HepG2 (cell line): Measurements from ENCODE around the gene USP25. TPM values are rescaled to one million over a fixed set of nuclear protein-coding genes. Genes with fewer than 3 reads are reported as not detected.

ENCODE experiments used
- ATAC-seq: fragments of 200-7000 bp; cut with Tn5 transposase; 3 replicates; pipeline ENCODE4 v1.9.1; 2020; ENCODE audit warnings: mild to moderate bottlenecking, moderate library complexity
- BruUV-seq: library from RNA; stranded (reverse); fragments of 400-500 nt; replicated peaks from 2 replicates; lab custom pipeline; 2021; lab: Mats Ljungman, UMichigan
- CTCF ChIA-PET: fragments of 300-600 bp; formaldehyde crosslinking; extraction: SDS; loops from one replicate; lab custom pipeline; 2021; ENCODE audit warnings: low total read pairs, inconsistent platforms, low intra/inter-chr PET ratio; lab: Yijun Ruan, JAX
- POLR2A ChIA-PET: fragments of 350-600 bp; sonication (Branson Sonifier 250); formaldehyde crosslinking; loops from one replicate; lab custom pipeline; 2020; ENCODE audit warnings: antibody characterized with exemption, inconsistent platforms; lab: Yijun Ruan, JAX
- DNase-seq: peaks from one replicate; pipeline ENCODE4 v3.0.0-alpha.2; 2015; ENCODE audit warnings: low spot score
- FAIRE-seq: peaks from 3 replicates; lab custom pipeline; 2011; peaks lifted over from hg19 to GRCh38; lab: Jason Lieb, UNC
- H2AFZ ChIP-seq: one replicate; pipeline ENCODE4 v1.6.1; 2011; ENCODE audit warnings: low read length, inconsistent platforms
- H3K27ac ChIP-seq: fragments of 300-600 bp; 3 replicates; pipeline ENCODE4 v1.8.0; 2011; ENCODE audit warnings: mixed run types, mild to moderate bottlenecking, mixed read lengths, low read length, inconsistent platforms; ENCODE audit not compliant: insufficient read depth; ENCODE audit errors: extremely low read length
- H3K27me3 ChIP-seq, 2 experiments: fragments of 200-600 bp in 1 of 2; 2 replicates in 1 of 2; 3 replicates in 1 of 2; pipeline versions ENCODE4 v1.6.0 to v1.8.0; 2011; ENCODE audit warnings: low read length in 2 of 2, mild to moderate bottlenecking in 2 of 2, moderate library complexity in 2 of 2, inconsistent platforms in 1 of 2; ENCODE audit not compliant: insufficient read depth in 2 of 2, control insufficient read depth in 1 of 2
- H3K36me3 ChIP-seq, 2 experiments: fragments of 200-600 bp in 1 of 2; replicated peaks in 1 of 2; 2 replicates in 1 of 2; 3 replicates in 1 of 2; pipeline versions ENCODE4 v1.5.1 to v1.8.0; 2011; ENCODE audit warnings: low read length in 2 of 2, inconsistent platforms in 1 of 2; ENCODE audit not compliant: insufficient read depth in 2 of 2, control insufficient read depth in 1 of 2
- H3K4me1 ChIP-seq: 2 replicates; pipeline ENCODE4 v1.5.1; 2012; ENCODE audit warnings: low read length, inconsistent platforms; ENCODE audit not compliant: insufficient read depth
- H3K4me2 ChIP-seq: 2 replicates; pipeline ENCODE4 v1.6.0; 2011; ENCODE audit warnings: low read depth, low read length, inconsistent platforms
- H3K4me3 ChIP-seq, 3 experiments: fragments of 200-600 bp in 1 of 3; sonication (generic), shearing (Covaris generic) in 1 of 3; replicated peaks in 1 of 3; 2 replicates each; pipeline ENCODE4 v1.5.1; 2011 to 2016; ENCODE audit warnings: low read length in 3 of 3, inconsistent platforms in 2 of 3, low read depth in 2 of 3, mild to moderate bottlenecking in 2 of 3, control low read depth in 1 of 3, mixed read lengths in 1 of 3; ENCODE audit not compliant: insufficient read depth in 1 of 3
- H3K79me2 ChIP-seq: one replicate; pipeline ENCODE4 v1.6.1; 2011; ENCODE audit warnings: low read length, inconsistent platforms; ENCODE audit not compliant: insufficient read depth
- H3K9ac ChIP-seq: 2 replicates; pipeline ENCODE4 v1.6.0; 2011; ENCODE audit warnings: mild to moderate bottlenecking, low read depth, low read length, inconsistent platforms; ENCODE audit not compliant: insufficient read depth
- H3K9me3 ChIP-seq: 2 replicates; pipeline ENCODE4 v1.5.1; 2012; ENCODE audit warnings: mild to moderate bottlenecking, low read length
- H4K20me1 ChIP-seq: 2 replicates; pipeline ENCODE4 v1.6.0; 2011; ENCODE audit warnings: inconsistent platforms, mild to moderate bottlenecking, low read length, moderate library complexity; ENCODE audit not compliant: insufficient read depth
- GABPA ChIP-seq, 2 experiments: IDR thresholded peaks; 2 replicates each; pipeline ENCODE4 v1.6.1; 2011 to 2016; ENCODE audit warnings: low read depth in 2 of 2, low read length in 1 of 2, missing biosample characterization in 1 of 2, missing genetic modification characterization in 1 of 2
- KDM3A ChIP-seq: IDR thresholded peaks from 2 replicates; pipeline ENCODE4 v1.6.1; 2018; ENCODE audit warnings: low read depth, missing compliant biosample characterization
- MNT ChIP-seq: fragments of 450-650 bp; IDR thresholded peaks from 2 replicates; pipeline ENCODE4 v1.6.1; 2016
- NCOA1 ChIP-seq: sonication (generic); formaldehyde crosslinking; IDR thresholded peaks from 2 replicates; pipeline ENCODE4 v1.9.0; 2021; ENCODE audit warnings: missing genetic modification reagents
- POLR2AphosphoS2 ChIP-seq: IDR thresholded peaks from 2 replicates; pipeline ENCODE4 v1.6.1; 2011; ENCODE audit warnings: low read depth, low read length, improper control_type of control experiment
- RFX1 ChIP-seq: fragments of 450-650 bp; IDR thresholded peaks from 2 replicates; pipeline ENCODE4 v1.6.1; 2017
- SATB2 ChIP-seq: sonication (generic); formaldehyde crosslinking; IDR thresholded peaks from 2 replicates; pipeline ENCODE4 v1.5.0; 2020; ENCODE audit warnings: missing genetic modification reagents
- ZNF101 ChIP-seq: sonication (generic); formaldehyde crosslinking; IDR thresholded peaks from 2 replicates; pipeline ENCODE4 v1.4.0; 2020; ENCODE audit warnings: mild to moderate bottlenecking, low read depth, missing genetic modification reagents, borderline replicate concordance
- ZNF160 ChIP-seq: sonication (generic); formaldehyde crosslinking; IDR thresholded peaks from 2 replicates; pipeline ENCODE4 v1.8.0; 2022; ENCODE audit warnings: mild to moderate bottlenecking, inconsistent platforms, missing genetic modification reagents
- ZNF543 ChIP-seq: sonication (generic); formaldehyde crosslinking; IDR thresholded peaks from 2 replicates; pipeline ENCODE4 v1.4.0; 2020; ENCODE audit warnings: mild to moderate bottlenecking, missing genetic modification reagents
- ZNF549 ChIP-seq: sonication (generic); formaldehyde crosslinking; IDR thresholded peaks from 2 replicates; pipeline ENCODE4 v1.5.0; 2020; ENCODE audit warnings: missing genetic modification reagents
- ZNF776 ChIP-seq: sonication (generic); formaldehyde crosslinking; IDR thresholded peaks from 2 replicates; pipeline ENCODE4 v1.4.0; 2020; ENCODE audit warnings: mild to moderate bottlenecking, missing genetic modification reagents
- ZNF780A ChIP-seq: sonication (generic); formaldehyde crosslinking; IDR thresholded peaks from 2 replicates; pipeline ENCODE4 v1.8.0; 2022; ENCODE audit warnings: mild to moderate bottlenecking, missing genetic modification reagents, moderate library complexity
- WGBS: methylation state at CpG from one replicate; pipeline ENCODE4 v1.1.6; 2017; ENCODE audit warnings: low lambda C conversion rate; 5-methylcytosine and 5-hydroxymethylcytosine counted together
- in situ Hi-C: cut with HindIII; loops from 2 replicates; pipeline ENCODE4 v1.10.0; 2017; ENCODE audit warnings: low pct_unique_long_range_greater_than_20kb; ENCODE audit not compliant: extremely low pct_ligation_motif_present
- intact Hi-C: fragments of 100-400 bp; cut with micrococcal nuclease; formaldehyde crosslinking; loops from one replicate; pipeline ENCODE4 v1.10.0; 2022; ENCODE audit not compliant: unreplicated experiment
- polyA plus RNA-seq, 8 experiments: library from polyadenylated mRNA; depleted of rRNA in 3 of 8; stranded (reverse) in 7 of 8; unstranded in 1 of 8; fragments of >200 nt; fragmentation: Illumina TruSeq in 4 of 8; extraction: Trizol in 4 of 8; gene quantifications; 2 replicates each; pipeline versions ENCODE4 v1.2.1 to v1.2.3, GENCODE V29; 2011 to 2016; ENCODE audit warnings: low read depth in 4 of 8, missing spikeins in 1 of 8, mixed read lengths in 1 of 8; ENCODE audit not compliant: insufficient read depth in 1 of 8
- total RNA-seq, 5 experiments: library from RNA; depleted of rRNA; stranded (reverse); fragments of >200 nt; fragmentation: Illumina TruSeq; extraction: Trizol; gene quantifications; 2 replicates each; pipeline ENCODE4 v1.2.3, GENCODE V29; 2016; ENCODE audit warnings: low read depth in 1 of 5
- TF ChIP-seq, protein P1 (sequence below): sonication (generic); formaldehyde crosslinking; IDR thresholded peaks from 2 replicates; pipeline ENCODE4 v1.4.0; 2020; ENCODE audit warnings: mild to moderate bottlenecking, missing genetic modification reagents

The USP25 gene
- total and polyA plus RNA-seq, 2 of the 13 experiments (the other 11 are each of a cell fraction or from before 2014, with no cell fraction given), result 12.4 to 26.3 TPM

DNA sequence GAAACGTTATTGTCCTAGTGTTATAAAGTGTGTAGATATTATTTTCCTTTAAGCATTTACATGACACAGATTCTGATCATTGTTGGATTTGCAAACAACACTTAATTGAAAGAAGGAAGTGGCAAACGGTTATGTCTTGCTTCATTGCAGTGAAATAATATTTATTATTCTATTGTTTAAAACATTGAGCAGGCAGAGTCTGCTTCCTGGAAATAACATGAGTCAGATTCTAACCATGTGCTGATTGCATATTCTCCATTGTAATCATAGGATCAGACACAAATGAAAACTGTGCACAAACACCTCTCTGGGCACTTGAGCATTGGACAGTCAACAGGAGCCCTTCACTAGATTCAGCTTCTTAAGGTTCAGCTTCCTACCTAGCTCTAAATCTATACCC, 46.8 kb upstream of the USP25 start:
- POLR2A ChIA-PET, result no interaction called here

More for the DNA sequence above, 46.8 kb upstream of the USP25 start:
- no TSS peak for BruUV-seq
- H2AFZ ChIP-seq, result peak overlapping the region; percentile 18
- H3K27ac ChIP-seq, result no peak overlapping the region
- no peaks in the 10 kb centered on the region for H4K20me1 ChIP-seq
- H3K9ac ChIP-seq, result no peak overlapping the region
- intact Hi-C loops (loop anchor here (5.0 kb wide), 1 partner anchor 144 kb away; no protein-coding TSS in a partner anchor), in situ Hi-C loops (no loop called here)
- CTCF ChIA-PET, result no interaction called here
- no peaks in the 10 kb centered on the region for H3K9me3 ChIP-seq
- ATAC-seq (no peak), FAIRE-seq (no peak), DNase-seq (no peak)
- no peak overlapping the region for H3K4me3 ChIP-seq
- TF ChIP-seq ZNF780A (CRISPR knock-in tag) (no peak), ZNF549 (no peak), ZNF101 (CRISPR knock-in tag) (no peak), KDM3A (CRISPR knock-in tag) (no peak), POLR2AphosphoS2 (no peak), ZNF160 (CRISPR knock-in tag) (no peak), RFX1 (no peak), ZNF776 (CRISPR knock-in tag) (no peak), MNT (no peak), GABPA (IDR thresholded peaks at IDR 0.05; ENCODE audit: low read depth, low read length) (no peak), GABPA (CRISPR knock-in tag; IDR thresholded peaks at IDR 0.05; ENCODE audit: low read depth) (no peak), ZNF543 (CRISPR knock-in tag) (no peak), SATB2 (CRISPR knock-in tag) (no peak), NCOA1 (no peak)
- TF ChIP-seq, protein P1, sequence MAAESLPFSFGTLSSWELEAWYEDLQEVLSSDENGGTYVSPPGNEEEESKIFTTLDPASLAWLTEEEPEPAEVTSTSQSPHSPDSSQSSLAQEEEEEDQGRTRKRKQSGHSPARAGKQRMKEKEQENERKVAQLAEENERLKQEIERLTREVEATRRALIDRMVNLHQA (CRISPR knock-in tag), result no peak
- H3K79me2 ChIP-seq, result no peaks in the 10 kb centered on the region
- no peak overlapping the region for H3K4me2 ChIP-seq
- H3K4me1 ChIP-seq, result peaks cover 10% of the 10 kb centered on the region
- H3K36me3 ChIP-seq, result no peaks in the 10 kb centered on the region
- WGBS, result 5% methylated on average over 2 of the region's 2 CpGs
- no peaks in the 10 kb centered on the region; a peak in 2 of 5 replicates for H3K27me3 ChIP-seq
